CD4-positive, alpha-beta T cell treated with Interleukin-12 subunit alpha and Interleukin-12 subunit beta, for 1 hour (primary cell): ENCODE data around the gene FLRT2.

Experiments
- DNase-seq: peaks from one replicate; pipeline ENCODE4 v3.0.0-alpha.2; 2020

FLRT2 gene, protein sequence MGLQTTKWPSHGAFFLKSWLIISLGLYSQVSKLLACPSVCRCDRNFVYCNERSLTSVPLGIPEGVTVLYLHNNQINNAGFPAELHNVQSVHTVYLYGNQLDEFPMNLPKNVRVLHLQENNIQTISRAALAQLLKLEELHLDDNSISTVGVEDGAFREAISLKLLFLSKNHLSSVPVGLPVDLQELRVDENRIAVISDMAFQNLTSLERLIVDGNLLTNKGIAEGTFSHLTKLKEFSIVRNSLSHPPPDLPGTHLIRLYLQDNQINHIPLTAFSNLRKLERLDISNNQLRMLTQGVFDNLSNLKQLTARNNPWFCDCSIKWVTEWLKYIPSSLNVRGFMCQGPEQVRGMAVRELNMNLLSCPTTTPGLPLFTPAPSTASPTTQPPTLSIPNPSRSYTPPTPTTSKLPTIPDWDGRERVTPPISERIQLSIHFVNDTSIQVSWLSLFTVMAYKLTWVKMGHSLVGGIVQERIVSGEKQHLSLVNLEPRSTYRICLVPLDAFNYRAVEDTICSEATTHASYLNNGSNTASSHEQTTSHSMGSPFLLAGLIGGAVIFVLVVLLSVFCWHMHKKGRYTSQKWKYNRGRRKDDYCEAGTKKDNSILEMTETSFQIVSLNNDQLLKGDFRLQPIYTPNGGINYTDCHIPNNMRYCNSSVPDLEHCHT

DNA sequence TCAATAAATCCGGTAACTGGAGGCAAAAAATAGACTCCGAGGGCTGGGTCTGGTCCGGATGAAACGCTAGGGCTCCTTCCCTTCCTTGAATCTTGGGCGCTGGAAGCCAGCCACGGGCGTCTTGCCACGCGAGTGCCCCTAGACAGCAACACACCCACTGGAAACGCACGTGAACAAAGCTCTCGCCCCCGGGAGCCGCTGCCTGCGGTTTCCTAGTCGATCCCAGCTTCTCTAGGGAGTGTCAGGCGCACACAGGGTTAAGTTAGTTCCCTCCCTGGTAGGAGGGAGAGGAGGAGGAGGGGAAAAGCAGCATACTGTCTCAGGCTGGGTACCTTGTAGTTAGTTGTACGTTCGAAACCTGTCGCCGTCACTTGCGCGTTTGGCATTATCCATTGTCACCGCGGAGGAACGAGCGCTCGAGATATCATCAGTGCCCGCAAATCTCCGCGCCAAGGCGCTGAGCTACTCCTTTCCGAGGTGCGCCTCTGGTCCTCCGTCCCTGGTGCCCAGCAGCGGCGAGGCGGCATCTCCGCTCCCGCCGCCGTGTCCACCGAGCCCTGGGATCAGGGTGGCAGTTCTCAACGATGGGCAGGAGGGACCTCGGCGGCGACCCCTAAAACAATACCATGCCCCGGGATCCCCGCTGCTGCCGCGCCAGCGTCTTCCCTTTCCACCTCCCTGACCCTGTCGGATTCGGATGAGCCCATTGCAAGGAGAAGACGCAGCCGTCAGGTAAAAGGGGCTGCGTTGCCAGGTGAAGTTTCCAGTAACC is at the start of gene FLRT2:
TSS of gene FLRT2 (plus strand) at position 342 of the 772 bp plus-strand sequence. CDS start 91,371 bp downstream, outside the sequence.
- no peak for DNase-seq

DNA sequence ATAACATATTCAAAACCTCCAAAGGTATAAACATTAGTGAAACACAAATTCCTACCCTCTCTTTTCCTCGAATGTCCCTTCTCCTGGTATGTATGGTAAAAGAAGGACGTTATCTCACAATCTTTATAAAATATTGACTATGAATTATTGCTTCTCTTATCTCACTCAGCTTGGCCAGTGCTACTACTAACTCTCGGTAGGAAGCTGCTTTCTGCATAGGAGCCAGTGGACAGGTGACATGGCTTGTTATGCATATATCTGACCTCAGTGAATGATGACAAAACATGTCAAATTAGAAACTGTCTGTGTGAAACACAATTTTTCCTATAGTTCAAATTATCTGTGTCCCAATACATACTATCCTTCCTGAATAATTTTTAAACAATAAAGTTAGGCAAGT is 48.5 kb upstream of the FLRT2 start:
- DNase-seq: no peak

DNA sequence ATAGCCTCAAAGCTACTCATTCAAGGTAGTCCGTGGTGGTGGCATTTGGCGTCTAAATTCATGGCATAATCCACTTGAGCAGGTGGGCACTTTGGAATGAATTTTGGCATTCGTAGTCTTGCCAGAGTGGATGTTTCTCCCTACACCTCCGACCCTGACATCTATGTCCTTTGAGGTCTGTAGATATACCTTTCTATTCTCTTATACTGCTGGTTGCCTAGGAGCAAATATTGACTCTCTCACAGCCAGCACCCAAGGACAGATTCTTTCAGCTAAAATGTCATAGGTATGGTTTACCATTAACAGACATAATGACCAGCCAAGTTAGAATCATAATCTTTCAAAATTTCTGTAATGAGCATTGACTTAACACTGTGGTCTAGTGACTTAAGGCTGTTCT is 47.4 kb upstream of the FLRT2 start:
- no peak for DNase-seq

DNA sequence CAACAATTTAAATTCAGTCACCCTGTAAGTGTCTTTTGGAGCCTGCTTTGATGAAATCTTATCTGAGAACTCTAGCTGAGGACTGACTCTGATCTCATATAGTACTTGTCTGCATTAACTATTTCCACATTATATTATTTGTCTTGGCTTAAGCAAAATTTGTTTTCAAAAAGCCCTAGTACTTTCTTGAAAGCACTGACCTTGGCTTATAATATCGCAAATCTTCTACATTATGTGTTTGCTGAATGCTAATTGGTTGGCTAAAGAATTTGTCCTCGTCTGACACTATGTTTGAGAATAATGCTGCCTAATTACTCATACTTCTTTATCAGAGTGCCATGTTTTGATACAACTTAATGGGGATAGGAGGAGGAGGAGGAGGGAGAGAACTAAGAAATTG is 46.9 kb upstream of the FLRT2 start:
- DNase-seq: no peak

DNA sequence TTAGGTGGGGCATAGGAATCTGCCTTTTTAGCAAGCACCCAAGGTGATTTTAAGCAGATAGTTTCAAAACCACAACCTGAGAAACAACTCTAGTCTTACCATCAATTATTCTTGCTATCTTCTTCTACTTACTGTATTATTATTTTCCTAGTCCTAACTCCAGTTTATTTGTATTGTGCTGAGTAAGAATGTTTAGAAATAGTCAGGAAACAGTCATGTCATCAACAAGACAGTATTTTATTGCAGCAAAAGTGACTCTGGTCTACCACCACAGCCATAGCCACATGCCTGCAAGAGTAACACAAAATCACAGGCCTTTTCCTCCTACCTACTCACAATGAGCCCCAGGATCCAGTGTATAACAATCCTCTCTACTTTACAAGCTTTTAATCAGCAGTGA is 46.3 kb upstream of the FLRT2 start:
- DNase-seq: no peak

DNA sequence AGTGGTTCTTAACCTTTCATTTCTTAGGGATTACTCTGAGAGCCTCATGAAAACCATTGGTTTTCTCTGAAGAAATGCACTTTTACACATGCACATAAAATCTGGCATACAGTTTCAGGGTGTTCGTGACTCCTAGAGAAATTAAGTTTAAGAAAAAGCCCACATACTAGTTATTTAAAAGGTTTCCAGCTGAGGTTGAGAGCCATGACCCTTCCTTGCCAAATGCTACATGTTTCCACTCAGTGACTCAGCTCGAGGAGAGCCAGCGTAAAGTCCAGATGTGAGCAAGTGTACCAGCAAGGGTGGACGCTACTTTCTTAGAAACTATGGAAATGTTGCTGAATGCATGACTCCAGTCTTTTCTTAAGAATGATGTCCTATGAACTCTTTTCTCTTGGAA is 42.7 kb upstream of the FLRT2 start:
- no peak for DNase-seq

DNA sequence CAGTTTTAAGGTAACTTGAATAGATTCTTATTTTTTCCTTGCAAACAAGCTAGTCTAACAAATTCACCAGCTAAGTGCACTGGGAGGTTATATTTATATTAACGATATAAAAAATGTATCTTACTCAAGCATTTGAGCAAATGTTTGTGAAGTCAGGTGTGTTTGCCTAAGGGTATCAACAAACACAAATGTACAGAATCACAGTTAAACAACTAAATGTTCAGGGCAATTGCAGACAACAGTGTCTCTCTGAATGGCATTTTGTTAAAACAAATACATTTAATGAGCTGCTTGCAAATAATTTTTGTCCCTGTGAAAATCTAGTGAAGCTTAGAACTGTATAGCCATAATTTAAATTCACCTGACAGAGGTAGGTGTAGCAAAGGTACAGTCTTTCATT is 28.2 kb upstream of the FLRT2 start:
- no peak for DNase-seq

DNA sequence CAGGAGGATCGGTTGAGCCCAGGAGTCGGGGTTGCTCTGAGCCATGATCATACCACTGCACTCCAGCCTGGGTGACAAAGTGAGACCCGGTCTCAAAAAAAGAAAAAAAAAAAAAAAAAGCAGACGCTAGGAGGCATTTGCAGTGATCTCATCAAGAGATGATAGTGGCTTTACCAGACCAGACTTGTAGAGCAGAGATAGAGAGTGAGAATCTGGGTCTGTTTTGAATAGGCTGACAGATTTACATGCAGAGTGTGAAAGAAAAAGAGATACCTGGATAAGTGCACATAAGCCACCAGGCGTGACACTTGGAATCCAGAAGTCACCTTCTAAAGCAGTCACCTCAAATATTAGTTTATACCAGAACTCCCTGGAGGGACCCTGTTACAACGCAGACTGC is 21.1 kb upstream of the FLRT2 start:
- no peak for DNase-seq

DNA sequence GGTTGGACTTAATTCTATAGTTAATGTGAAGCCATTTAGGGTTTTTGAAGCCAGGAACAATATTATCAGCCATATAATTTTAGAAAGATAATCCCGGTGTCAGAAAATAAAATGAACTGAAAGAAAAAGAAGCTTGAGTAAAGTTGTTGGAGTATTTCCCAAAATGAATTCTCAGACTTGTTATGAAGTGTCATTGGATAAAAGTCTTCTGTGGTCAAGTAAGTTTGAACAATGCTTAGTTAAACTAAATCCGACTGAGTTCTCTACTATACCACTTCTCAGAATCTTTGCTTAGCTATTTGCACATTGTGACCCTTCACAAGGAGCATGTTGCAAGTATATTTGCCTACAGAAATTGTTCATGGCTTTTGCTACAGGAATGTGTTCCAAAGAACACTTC is 17.5 kb upstream of the FLRT2 start:
- no peak for DNase-seq

DNA sequence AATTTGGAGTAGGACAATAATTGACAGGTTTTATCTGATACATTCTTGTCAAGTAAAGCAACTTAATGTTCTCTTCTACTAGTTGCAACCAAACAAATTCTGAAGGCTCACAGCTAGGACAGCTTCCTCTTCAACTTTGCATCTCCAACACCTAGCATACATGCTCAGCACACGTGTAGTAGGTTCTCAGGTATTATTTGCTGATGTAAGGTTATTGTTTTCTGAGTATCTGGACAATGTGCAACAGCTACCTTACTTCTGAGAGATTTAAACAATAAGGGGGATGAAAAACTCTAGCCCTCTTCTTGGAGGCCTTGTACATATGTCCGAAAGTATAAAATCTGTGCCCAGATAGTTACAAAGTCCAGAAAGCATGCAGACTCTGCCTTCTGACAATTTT is 15.5 kb upstream of the FLRT2 start:
- DNase-seq: no peak

DNA sequence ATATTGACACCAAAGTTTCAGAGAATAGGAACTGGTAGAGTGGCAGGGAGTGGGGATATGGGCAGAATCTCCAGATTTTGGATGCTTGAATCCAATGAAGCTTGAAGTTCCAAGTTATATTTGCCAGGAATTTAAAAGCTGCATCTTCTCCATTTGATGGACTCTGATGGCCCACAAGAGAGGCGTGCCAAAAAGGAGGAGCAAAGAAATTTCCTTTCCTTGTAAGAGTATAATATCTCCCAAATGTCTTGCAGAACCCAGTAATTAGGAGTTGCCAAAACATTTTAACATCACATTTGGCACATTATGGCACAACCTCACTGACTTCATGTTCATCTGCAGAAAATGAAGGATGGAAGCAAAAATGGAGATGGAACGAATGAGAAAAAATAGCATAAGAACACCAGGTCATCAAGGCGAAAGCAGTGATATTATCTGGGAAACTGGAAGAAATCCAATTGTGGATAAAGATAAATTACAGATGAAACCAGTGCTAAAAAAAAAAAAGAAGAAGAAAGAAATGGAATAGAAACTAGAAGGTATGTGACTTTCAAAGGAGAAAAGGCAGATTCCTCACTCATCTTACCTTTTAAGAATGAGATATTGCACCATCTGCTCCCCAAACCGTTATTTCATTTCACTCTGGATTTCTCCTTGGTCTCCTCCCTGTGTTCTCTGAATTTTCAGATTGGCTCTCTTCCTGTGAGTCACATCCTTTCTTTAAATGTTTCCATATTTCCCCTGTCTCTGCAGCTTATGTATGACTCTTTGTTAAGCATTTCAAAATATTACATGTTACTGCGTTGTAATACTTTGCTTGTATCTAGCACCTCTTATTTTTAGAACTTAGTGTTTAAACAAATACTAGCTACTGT is 13.5 kb upstream of the FLRT2 start:
- no peak for DNase-seq

DNA sequence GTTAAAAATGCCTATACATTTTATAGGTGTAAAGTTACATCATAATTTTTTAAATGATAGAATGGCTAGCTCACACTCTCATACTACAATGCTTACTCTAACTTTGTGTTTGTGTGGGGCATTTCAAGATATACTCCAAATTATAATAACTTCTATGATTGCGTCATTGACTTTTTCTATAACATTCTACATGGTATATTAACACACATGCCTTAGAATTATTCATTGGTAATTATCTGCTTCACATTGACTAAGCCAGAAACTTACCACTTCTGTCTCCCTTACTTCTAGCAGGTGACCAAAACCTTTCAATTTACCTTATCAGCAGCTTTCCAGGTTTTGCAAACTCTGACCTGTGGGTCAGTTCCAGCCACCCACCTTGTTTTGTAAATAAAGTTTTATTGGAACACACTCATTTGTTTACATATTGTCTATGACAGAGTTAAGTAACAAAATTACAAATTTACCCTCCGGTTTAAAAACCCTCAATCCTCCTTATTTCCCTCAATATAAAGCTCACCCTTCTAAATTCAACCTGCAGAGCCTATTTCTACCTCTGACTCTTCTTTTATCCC is 12.7 kb upstream of the FLRT2 start:
- no peak for DNase-seq

DNA sequence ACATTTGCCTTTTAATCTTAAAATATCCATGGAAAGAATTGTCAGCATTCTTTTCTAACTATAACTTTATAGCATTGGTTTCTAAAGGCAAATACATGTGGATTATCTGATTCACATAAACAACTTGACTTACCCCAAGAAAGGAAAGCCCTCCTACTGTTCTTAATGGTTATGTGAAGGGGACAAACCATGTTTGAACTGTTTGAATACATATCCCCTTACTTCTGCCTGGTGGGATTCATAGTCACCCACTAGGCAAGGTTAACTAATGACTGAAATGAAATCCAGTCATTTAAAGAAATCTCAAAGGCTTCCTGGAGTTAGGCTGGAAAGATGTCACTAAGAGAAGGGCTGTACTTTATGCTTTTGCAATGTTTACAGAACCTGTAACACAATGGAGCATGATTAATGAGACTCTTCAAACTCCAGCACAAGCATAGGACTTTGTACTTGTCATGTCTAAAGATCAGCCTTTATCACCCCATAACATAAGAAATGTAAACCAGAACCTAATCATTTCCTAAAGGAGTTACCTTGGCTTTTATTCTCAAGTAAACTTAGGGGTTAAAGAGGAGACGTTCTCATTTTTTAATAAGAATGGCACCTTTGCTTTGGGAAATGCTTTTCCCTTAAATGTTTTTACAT is 10.2 kb upstream of the FLRT2 start:
- DNase-seq: no peak

DNA sequence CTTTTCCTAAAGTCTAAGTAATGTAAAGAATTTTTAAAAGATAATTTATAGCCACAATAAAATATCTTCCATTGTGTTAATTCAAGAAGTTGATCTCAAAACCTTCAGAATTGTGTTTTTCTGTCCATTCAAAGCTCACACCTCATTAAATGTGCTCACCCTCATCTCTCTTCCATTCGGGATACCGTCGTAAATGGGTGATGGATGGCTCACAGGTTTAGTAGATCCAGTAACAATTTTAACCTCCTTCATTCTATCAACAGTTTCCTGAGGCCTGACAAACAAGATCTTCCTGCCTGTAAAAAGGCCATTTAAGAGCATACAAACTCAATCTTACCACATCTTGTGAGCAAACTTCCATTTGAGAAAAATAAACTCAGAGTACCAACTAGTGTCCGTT is 9.4 kb upstream of the FLRT2 start:
- DNase-seq: no peak

DNA sequence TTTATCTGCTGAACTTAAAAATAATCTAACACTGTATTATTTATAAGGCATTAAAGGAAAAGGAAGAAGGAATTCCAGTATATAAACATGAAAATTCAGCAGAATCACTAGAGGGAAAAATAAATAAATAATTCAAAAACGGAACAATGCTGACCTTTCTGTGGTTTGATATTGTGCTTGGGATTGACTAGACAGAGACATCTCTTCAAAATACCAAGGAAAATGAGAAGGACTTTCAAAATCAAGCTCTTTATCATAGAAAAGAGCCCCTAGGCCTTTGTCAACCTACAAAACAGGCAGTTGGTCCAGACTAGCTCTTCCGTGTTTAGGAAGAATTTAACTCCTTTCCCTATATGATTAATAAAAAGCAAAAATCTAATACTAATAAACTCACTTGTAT is 6.3 kb upstream of the FLRT2 start:
- DNase-seq: no peak

DNA sequence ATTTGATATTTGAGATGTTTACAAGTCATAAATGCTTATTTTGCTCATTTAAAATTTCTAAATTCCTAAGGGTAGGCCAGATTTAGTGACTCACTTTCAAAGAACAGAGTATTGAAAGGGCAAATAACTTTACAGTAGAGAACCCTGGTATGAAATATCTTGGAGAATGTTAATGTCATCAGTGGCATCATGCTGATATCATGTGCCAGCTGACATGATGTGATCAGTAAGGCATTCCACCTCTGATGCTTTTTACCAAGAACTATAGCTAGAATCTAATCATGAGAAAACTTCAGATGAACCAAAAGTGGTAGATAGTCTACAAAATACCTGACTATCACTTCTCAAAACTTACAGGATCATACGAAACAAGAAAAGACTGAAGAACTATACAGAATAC is 2.9 kb upstream of the FLRT2 start:
- no peak for DNase-seq

DNA sequence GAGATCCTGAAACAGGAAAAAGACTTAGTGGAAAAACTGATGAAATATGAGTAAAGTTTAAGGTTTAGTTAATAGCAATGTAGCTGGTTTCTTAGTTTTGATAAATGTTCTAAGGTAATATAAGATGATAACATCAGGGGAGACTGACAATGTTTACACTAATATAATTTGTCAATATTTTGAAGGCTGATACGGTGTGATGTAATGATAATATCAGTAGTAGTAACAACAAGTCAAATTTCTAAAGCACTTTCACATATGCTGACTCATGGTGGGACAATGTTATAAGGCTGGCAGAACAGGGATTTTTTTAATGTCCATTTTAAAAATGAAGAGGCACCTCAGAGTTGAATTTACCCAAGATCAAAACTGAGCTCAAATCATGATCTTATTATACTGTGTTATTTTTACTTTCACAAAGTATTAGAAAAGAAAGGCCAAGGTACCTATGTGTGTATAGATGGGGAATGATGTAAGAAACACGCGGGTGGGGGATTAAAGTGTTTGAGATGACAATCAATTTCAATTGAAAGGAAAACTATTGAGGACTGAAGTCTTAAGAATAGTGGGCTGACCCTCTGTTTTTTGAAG is 2.4 kb upstream of the FLRT2 start:
- no peak for DNase-seq

DNA sequence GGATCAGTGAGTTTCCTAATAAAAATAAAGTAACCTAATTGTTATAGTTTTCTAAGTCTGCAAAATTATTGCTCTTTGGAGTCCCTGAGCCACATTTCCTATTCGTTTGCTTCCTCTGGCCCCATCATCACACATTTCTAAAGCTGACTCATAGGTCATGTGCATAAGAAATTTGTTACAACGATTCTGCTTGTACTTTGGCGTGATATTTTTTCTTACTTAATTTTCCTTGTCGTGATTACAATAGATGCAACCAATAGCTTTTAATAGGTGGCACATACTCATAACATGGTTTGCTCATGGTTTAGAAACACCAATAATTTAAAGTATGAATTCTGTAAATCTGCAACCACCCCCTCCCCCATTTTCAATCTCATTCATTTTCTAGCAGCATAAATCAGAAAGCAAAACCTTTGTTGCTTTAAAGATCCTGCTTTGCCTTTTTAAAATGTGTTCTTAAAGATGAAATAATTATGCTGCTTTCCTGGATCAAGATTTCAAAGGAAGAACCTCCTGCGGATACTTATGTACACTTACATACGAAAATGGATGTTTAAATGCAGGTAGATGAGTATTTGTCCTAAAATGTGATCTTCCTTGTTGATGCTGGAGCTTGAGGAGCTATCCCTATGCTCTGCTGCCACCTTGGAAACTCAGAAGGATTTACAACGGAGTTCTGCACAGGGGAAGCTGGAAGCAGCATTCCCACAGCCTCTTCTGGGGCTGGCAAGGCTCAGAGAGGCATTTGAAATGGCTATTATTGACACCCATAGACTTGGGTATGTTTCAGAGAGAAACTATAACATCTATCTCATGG is 1.7 kb upstream of the FLRT2 start:
- no peak for DNase-seq

DNA sequence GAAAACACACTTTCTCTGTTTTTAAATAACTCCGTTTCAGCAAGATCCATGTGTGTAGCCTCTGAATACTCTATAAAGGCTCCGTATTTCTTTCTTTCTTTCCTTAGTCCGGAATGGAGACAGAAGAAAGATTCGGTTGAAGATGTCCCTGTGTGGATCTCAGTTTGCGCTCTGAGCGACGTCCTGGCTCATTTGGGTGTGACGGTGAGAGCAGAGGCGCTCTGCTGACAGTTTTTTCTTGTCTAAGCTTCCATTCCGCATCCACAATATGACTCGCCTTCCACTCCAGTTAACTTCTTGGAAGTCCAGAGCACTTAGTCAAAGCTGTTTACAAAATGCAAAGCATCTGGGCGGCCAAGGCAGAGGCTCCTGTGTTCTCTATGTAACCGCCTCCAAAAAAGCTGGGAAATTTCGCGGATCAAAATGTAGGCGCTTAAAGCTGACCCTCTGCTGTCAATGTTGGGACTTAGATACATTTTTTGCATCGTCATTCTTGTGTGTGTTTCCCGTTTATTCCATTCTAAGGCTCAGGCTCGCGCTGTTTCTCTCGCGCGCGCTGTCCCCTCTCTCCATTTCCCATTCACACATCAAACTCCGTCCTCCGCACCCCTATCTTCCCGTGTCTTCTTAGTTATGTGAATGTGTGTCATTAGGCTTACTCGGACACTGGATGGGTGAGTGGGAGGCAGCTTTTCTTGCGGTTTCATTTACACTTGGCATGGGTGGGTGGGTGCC is 880 bp upstream of the FLRT2 start:
- DNase-seq: no peak

DNA sequence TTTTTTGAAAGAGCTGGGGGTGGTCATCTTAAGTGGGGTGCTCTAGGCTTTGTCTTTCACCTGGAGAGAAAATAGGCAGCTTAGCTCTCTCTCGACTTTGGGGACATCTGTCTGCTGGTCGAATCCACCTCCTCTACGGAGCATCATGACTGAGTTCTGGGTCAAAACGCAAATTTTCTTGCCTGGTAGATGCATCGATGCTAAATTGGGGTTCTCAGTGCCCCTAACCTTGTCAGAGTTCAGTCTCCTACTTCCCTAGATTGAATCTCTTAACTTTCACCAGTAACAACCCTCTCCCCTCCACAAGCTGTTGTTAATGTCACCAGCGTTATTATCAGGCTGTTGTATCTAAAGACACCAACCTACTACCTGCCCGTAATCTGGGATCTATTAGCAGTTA is 682 bp downstream of the FLRT2 start:
- no peak for DNase-seq
